Activated CD8-positive, alpha-beta memory T cell treated with anti-CD3 and anti-CD28 coated beads, Interleukin-2, amount 10 ng/mL, durations not matched to agents 7 days and 5 days (primary cell): ENCODE measurements around the gene PCGF1. TPM values are rescaled to one million over a fixed set of nuclear protein-coding genes. Genes with fewer than 3 reads are reported as not detected.
"Not testable (repeated sequence)": the region's sequence is repeated elsewhere in the genome, so short reads cannot be mapped to it uniquely, and the experiment has no call there.

Source experiments
- ATAC-seq: fragments of 150-1000 bp; cut with Tn5 transposase; one replicate; pipeline ENCODE4 v1.10.0; 2021; ENCODE audit warnings: moderate library complexity
- CTCF ChIA-PET: fragments of 350-600 bp; sonication (Branson Sonifier 250); formaldehyde crosslinking; loops from one replicate; lab custom pipeline; 2021; ENCODE audit warnings: antibody characterized with exemption; lab: Charles Lee
- DNase-seq: peaks from one replicate; pipeline ENCODE4 v3.0.0-alpha.2; 2020
- H3K27ac Mint-ChIP-seq: one replicate; pipeline ENCODE4 v1.8.0; 2021; ENCODE audit warnings: mild to moderate bottlenecking, mixed read lengths
- H3K27me3 Mint-ChIP-seq: one replicate; pipeline ENCODE4 v1.8.0; 2021; ENCODE audit warnings: mixed read lengths
- H3K36me3 Mint-ChIP-seq: one replicate; pipeline ENCODE4 v1.8.0; 2021; ENCODE audit warnings: mild to moderate bottlenecking, mixed read lengths
- H3K4me1 Mint-ChIP-seq: one replicate; pipeline ENCODE4 v1.8.0; 2021; ENCODE audit warnings: mixed read lengths
- H3K4me3 Mint-ChIP-seq: one replicate; pipeline ENCODE4 v1.8.0; 2021; ENCODE audit warnings: mild to moderate bottlenecking, moderate library complexity, mixed read lengths
- H3K9me3 Mint-ChIP-seq: one replicate; pipeline ENCODE4 v1.8.0; 2022; ENCODE audit warnings: low read depth, mixed read lengths
- total RNA-seq, 2 experiments: library from RNA; stranded (reverse); gene quantifications; one replicate each; pipeline ENCODE4 v1.2.3, GENCODE V29; 2021

The PCGF1 gene
- total RNA-seq, 2 experiments from 2014 or later, result 15.5 to 34.0 TPM

GRCh38 chr2:74461187-74462053 lies 46.1 kb downstream of the PCGF1 start:
- H3K9me3 Mint-ChIP-seq, result no peaks in the 10 kb centered on the region
- no peaks in the 10 kb centered on the region for H3K27me3 Mint-ChIP-seq
- DNase-seq (no peak), ATAC-seq (no peak)
- CTCF ChIA-PET, result interaction anchor here (1.0 to 3.8 kb wide), 2 partner anchors 21 to 124 kb away, joined by 4 to 19 read pairs; partner anchors contain the start of genes CCDC142 and TTC31
- H3K36me3 Mint-ChIP-seq, result peaks cover 14% of the 10 kb centered on the region
- no peak overlapping the region for H3K27ac Mint-ChIP-seq
- H3K4me3 Mint-ChIP-seq, result no peak overlapping the region
- H3K4me1 Mint-ChIP-seq, result peaks cover 42% of the 10 kb centered on the region

GRCh38 chr2:74460187-74460586 lies 47.3 kb downstream of the PCGF1 start:
- Mint-ChIP-seq H3K36me3 (peaks cover 14% of the 10 kb centered on the region), H3K4me1 (peaks cover 49% of the 10 kb centered on the region)
- not testable (repeated sequence) for H3K27ac Mint-ChIP-seq, H3K9me3 Mint-ChIP-seq, H3K27me3 Mint-ChIP-seq, ATAC-seq, H3K4me3 Mint-ChIP-seq, DNase-seq
- CTCF ChIA-PET, result interaction anchor here (3.8 to 4.2 kb wide), 2 partner anchors 22 to 71 kb away, joined by 19 to 27 read pairs; partner anchors contain the start of genes AUP1, CCDC142, HTRA2 and TTC31

- peaks cover 16% of the 10 kb centered on the region for H3K36me3 Mint-ChIP-seq
- H3K4me3 Mint-ChIP-seq, result peak overlapping the region; percentile 94
- ATAC-seq, H3K27me3 Mint-ChIP-seq, H3K9me3 Mint-ChIP-seq, DNase-seq: not testable (repeated sequence)
- H3K4me1 Mint-ChIP-seq, result peaks cover 53% of the 10 kb centered on the region
- CTCF ChIA-PET, result interaction anchor here (3.8 to 7.4 kb wide), 4 partner anchors 14 to 71 kb away, joined by 19 to 66 read pairs (median 42); partner anchors contain the start of genes AUP1, CCDC142, HTRA2 and MRPL53
- H3K27ac Mint-ChIP-seq, result peak overlapping the region; percentile 95
These were observed 47.9 kb downstream of the PCGF1 start for GRCh38 chr2:74459503-74460118.

- Mint-ChIP-seq H3K36me3 (peaks cover 16% of the 10 kb centered on the region), H3K9me3 (no peaks in the 10 kb centered on the region), H3K4me1 (peaks cover 53% of the 10 kb centered on the region), H3K27ac (peak overlapping the region; percentile 95), H3K27me3 (no peaks in the 10 kb centered on the region), H3K4me3 (peak overlapping the region; percentile 94)
- ATAC-seq, result no peak
- CTCF ChIA-PET, result interaction anchor here (1.4 to 7.4 kb wide), 5 partner anchors 9 to 125 kb away, joined by 3 to 66 read pairs (median 27); partner anchors contain the start of genes AUP1, CCDC142, HTRA2 and MRPL53
- DNase-seq, result no peak
These were observed 48.5 kb downstream of the PCGF1 start for GRCh38 chr2:74458938-74459363.

GRCh38 chr2:74458132-74458937 lies 49.2 kb downstream of the PCGF1 start, which contains the start of gene WBP1:
WBP1 (plus strand) TSS chr2:74458438; CDS start chr2:74458603, 165 bp downstream.
- H3K4me1 Mint-ChIP-seq, result peaks cover 51% of the 10 kb centered on the region
- ATAC-seq (peak; percentile 86), DNase-seq (peak; percentile 100)
- peak within 1 kb of the TSS; percentile 95 for H3K27ac Mint-ChIP-seq
- H3K9me3 Mint-ChIP-seq, result no peaks in the 10 kb centered on the region
- H3K27me3 Mint-ChIP-seq, result no peaks in the 10 kb centered on the region
- CTCF ChIA-PET, result interaction anchor here (1.0 to 7.4 kb wide), 8 partner anchors 9 to 259 kb away, joined by 3 to 66 read pairs (median 8); partner anchors contain the start of genes AUP1, CCDC142, HTRA2 and MRPL53
- H3K4me3 Mint-ChIP-seq, result peak within 1 kb of the TSS; percentile 94
- H3K36me3 Mint-ChIP-seq, result peaks cover 16% of the 10 kb centered on the region

GRCh38 chr2:74457549-74458131 lies 49.9 kb downstream of the PCGF1 start:
- peak overlapping the region; percentile 94 for H3K4me3 Mint-ChIP-seq
- H3K27me3 Mint-ChIP-seq, result no peaks in the 10 kb centered on the region
- H3K9me3 Mint-ChIP-seq, result no peaks in the 10 kb centered on the region
- ATAC-seq (peak; percentile 42), DNase-seq (peak; percentile 91)
- peaks cover 10% of the 10 kb centered on the region for H3K36me3 Mint-ChIP-seq
- peaks cover 55% of the 10 kb centered on the region for H3K4me1 Mint-ChIP-seq
- CTCF ChIA-PET, result interaction anchor here (1.0 to 7.4 kb wide), 9 partner anchors 10 to 259 kb away, joined by 3 to 66 read pairs (median 7); partner anchors contain the start of genes AUP1, CCDC142, HTRA2 and MRPL53
- H3K27ac Mint-ChIP-seq, result peak overlapping the region; percentile 95

GRCh38 chr2:74457129-74457548 lies 50.4 kb downstream of the PCGF1 start:
- peaks cover 59% of the 10 kb centered on the region for H3K4me1 Mint-ChIP-seq
- peaks cover 9% of the 10 kb centered on the region for H3K36me3 Mint-ChIP-seq
- DNase-seq, result no peak
- peak overlapping the region; percentile 94 for H3K4me3 Mint-ChIP-seq
- H3K9me3 Mint-ChIP-seq, result no peaks in the 10 kb centered on the region
- no peaks in the 10 kb centered on the region for H3K27me3 Mint-ChIP-seq
- peak overlapping the region; percentile 95 for H3K27ac Mint-ChIP-seq
- no peak for ATAC-seq
- CTCF ChIA-PET, result interaction anchor here (1.2 to 7.4 kb wide), 8 partner anchors 9 to 109 kb away, joined by 3 to 66 read pairs (median 10); partner anchors contain the start of genes AUP1, CCDC142, HTRA2 and MOGS

Other genes with a start within 250 kb of the PCGF1 start
- 1 to 10 TPM in 1 of 2 experiments, under 1 TPM in 1; 0.42 to 2.6 TPM for gene SLC4A5, start 164.3 kb downstream of the PCGF1 start, total RNA-seq
- 100 to 1,000 TPM in 1 of 2 experiments, 10 to 100 TPM in 1; 98.3 to 108 TPM for gene DCTN1, start 127.4 kb downstream of the PCGF1 start, total RNA-seq
- 1 to 10 TPM in 1 of 2 experiments, under 1 TPM in 1; 0.93 to 1.8 TPM for gene C2orf81, start 86.1 kb downstream of the PCGF1 start, total RNA-seq
- gene WDR54, start 86.0 kb downstream of the PCGF1 start, total RNA-seq, result 10 to 100 TPM; 82.7 to 84.0 TPM
- 1 to 10 TPM in 1 of 2 experiments, under 1 TPM in 1; 0.50 to 1.9 TPM for gene RTKN, start 65.8 kb downstream of the PCGF1 start, total RNA-seq
- 10 to 100 TPM; 31.1 to 39.5 TPM for gene INO80B, start 52.6 kb downstream of the PCGF1 start, total RNA-seq
- 10 to 100 TPM; 40.5 to 46.8 TPM for gene WBP1, start 49.3 kb downstream of the PCGF1 start, total RNA-seq
- 10 to 100 TPM; 60.4 to 78.2 TPM for gene MOGS, start 42.3 kb downstream of the PCGF1 start, total RNA-seq
- 100 to 1,000 TPM in 1 of 2 experiments, 10 to 100 TPM in 1; 93.9 to 111 TPM for gene MRPL53, start 35.0 kb downstream of the PCGF1 start, total RNA-seq
- gene CCDC142, start 24.7 kb downstream of the PCGF1 start, total RNA-seq, result 10 to 100 TPM; 26.5 to 29.5 TPM
- gene TTC31, start 24.6 kb downstream of the PCGF1 start, total RNA-seq, result 10 to 100 TPM; 39.4 to 48.8 TPM
- 1 to 10 TPM; 1.3 to 2.4 TPM for gene LBX2, start 8.1 kb downstream of the PCGF1 start, total RNA-seq
- gene TLX2, start 6.8 kb upstream of the PCGF1 start, total RNA-seq, result 1 to 10 TPM in 1 of 2 experiments, under 1 TPM in 1; 0.82 to 1.3 TPM
- under 1 TPM; 0.38 to 0.94 TPM for gene DQX1, start 18.5 kb upstream of the PCGF1 start, total RNA-seq
- gene AUP1, start 22.0 kb upstream of the PCGF1 start, total RNA-seq, result 100 to 1,000 TPM; 140 to 158 TPM
- gene HTRA2, start 22.2 kb upstream of the PCGF1 start, total RNA-seq, result 10 to 100 TPM; 52.2 to 87.2 TPM
- gene LOXL3, start 46.2 kb upstream of the PCGF1 start, total RNA-seq, result 1 to 10 TPM in 1 of 2 experiments, under 1 TPM in 1; 0.76 to 1.8 TPM
- gene DOK1, start 47.0 kb upstream of the PCGF1 start, total RNA-seq, result 10 to 100 TPM; 47.1 to 52.1 TPM
- gene M1AP, start 140.6 kb upstream of the PCGF1 start, total RNA-seq, result not detected
- 1 to 10 TPM; 4.1 to 6.8 TPM for gene SEMA4F, start 146.6 kb upstream of the PCGF1 start, total RNA-seq